Neural cell (in vitro differentiated cells): ENCODE data around the gene USP34.
"Not testable (repeated sequence)": the region's sequence is repeated elsewhere in the genome, so short reads cannot be mapped to it uniquely, and the experiment has no call there.

ENCODE experiments used
- EP300 ChIP-seq: fragments of 450-650 bp; conservative IDR thresholded peaks from 2 replicates; pipeline ENCODE4 v1.6.1; 2014; ENCODE audit warnings: antibody characterized with exemption, mild to moderate bottlenecking, moderate library complexity; ENCODE audit not compliant: poor library complexity, severe bottlenecking
- EZH2 ChIP-seq: fragments of 200-600, 300-800 bp; shearing (Covaris generic), sonication (generic); IDR thresholded peaks from 2 replicates; pipeline ENCODE4 v1.6.1; 2014; ENCODE audit warnings: antibody characterized with exemption, low read length, borderline replicate concordance, mild to moderate bottlenecking; ENCODE audit not compliant: insufficient read depth, poor library complexity, severe bottlenecking
- POLR2AphosphoS5 ChIP-seq: IDR thresholded peaks from 2 replicates; pipeline ENCODE4 v1.6.1; 2012
- RAD21 ChIP-seq: fragments of 450-650 bp; conservative IDR thresholded peaks from 2 replicates; pipeline ENCODE4 v1.6.1; 2014; ENCODE audit warnings: antibody characterized with exemption, mild to moderate bottlenecking, moderate library complexity
- SMC3 ChIP-seq: fragments of 450-650 bp; conservative IDR thresholded peaks from 2 replicates; pipeline ENCODE4 v1.6.1; 2014; ENCODE audit warnings: antibody characterized with exemption, mild to moderate bottlenecking, moderate library complexity; ENCODE audit not compliant: poor library complexity
- TF ChIP-seq, protein P1 (sequence below): fragments of 450-650 bp; IDR thresholded peaks from 2 replicates; pipeline ENCODE4 v1.5.1; 2014; ENCODE audit warnings: antibody characterized with exemption, mild to moderate bottlenecking, moderate library complexity; ENCODE audit not compliant: poor library complexity, severe bottlenecking

DNA sequence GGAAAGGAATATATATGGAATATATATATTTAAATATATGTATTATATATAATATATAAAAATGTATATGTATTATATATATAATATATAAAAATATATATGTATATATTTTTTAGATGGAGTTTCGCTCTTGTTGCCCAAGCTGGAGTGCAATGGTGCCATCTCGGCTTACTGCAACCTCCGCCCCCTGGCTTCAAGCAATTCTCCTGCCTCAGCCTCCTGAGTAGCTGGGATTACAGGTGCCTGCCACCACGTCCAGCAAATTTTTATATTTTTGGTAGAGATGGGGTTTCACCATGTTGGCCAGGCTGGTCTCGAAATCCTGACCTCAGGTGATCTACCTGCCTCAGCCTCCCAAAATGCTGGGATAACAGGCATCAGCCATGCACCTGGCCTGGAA, 322.8 kb downstream of the USP34 start:
- TF ChIP-seq, protein P1, sequence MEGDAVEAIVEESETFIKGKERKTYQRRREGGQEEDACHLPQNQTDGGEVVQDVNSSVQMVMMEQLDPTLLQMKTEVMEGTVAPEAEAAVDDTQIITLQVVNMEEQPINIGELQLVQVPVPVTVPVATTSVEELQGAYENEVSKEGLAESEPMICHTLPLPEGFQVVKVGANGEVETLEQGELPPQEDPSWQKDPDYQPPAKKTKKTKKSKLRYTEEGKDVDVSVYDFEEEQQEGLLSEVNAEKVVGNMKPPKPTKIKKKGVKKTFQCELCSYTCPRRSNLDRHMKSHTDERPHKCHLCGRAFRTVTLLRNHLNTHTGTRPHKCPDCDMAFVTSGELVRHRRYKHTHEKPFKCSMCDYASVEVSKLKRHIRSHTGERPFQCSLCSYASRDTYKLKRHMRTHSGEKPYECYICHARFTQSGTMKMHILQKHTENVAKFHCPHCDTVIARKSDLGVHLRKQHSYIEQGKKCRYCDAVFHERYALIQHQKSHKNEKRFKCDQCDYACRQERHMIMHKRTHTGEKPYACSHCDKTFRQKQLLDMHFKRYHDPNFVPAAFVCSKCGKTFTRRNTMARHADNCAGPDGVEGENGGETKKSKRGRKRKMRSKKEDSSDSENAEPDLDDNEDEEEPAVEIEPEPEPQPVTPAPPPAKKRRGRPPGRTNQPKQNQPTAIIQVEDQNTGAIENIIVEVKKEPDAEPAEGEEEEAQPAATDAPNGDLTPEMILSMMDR = not testable (repeated sequence)
- TF ChIP-seq RAD21, EZH2, SMC3, EP300, POLR2AphosphoS5: not testable (repeated sequence)
